ENCODE data around the gene TMEM242.

DNA sequence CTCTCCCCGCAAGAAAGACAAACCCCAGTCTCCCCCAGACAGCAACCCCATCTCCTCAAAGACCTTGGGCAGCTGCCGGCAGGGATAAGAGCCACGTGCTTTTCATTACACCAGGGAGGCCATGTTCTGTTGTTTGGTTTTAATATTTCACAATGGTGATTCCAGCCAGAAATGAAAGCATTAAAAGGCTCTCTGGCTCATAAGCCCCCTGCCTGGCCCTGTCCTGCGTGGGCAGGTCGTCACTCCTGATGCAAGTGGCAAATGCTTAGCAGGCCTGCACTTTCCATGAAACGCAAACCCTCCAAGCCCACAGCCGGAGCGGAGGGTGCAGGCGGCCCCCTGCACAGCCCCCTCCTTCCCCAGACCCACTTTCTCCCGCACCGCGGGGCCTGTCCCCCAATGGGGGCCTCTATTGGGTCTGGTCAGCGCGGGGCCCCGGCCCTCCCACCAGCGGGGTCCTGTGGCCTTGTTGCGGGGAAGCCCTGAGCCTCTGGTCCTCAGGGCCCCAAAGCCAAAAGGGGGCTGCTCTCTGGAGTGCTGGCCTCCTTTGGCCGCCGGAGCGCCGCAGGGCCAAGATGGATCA lies 77.2 kb downstream of the TMEM242 start:
- no peak for TF ChIP-seq CEBPB (IDR thresholded peaks at IDR 0.05)
- no peak for TF ChIP-seq POLR2A (IDR thresholded peaks at IDR 0.05; ENCODE audit: low read length)
- no peak for TF ChIP-seq CTCF (IDR thresholded peaks at IDR 0.05)
- TF ChIP-seq POLR2AphosphoS2 (conservative IDR thresholded peaks at IDR 0.05; ENCODE audit: low read length) = no peak
- TF ChIP-seq GATA3 (IDR thresholded peaks at IDR 0.05; ENCODE audit: borderline replicate concordance) = no peak
- TF ChIP-seq RNF2 (IDR thresholded peaks at IDR 0.05; ENCODE audit: borderline replicate concordance, low read depth) = no peak
- no peak for TF ChIP-seq TP53 (CRISPR knock-in tag; IDR thresholded peaks at IDR 0.05)
- TF ChIP-seq CHD2 (IDR thresholded peaks at IDR 0.05; ENCODE audit: low read length, partially characterized antibody) = no peak
- TF ChIP-seq REST (IDR thresholded peaks at IDR 0.05) = no peak

All from A549 (cell line).